LNCaP clone FGC (cell line): ENCODE data around the gene EVI5L.

Source experiments
- DNase-seq: peaks from one replicate; pipeline ENCODE4 v3.0.0-alpha.2; 2011; ENCODE audit warnings: low read depth
- H3K4me3 ChIP-seq: 2 replicates; pipeline ENCODE4 v1.5.1; 2011; ENCODE audit warnings: mild to moderate bottlenecking, low read depth, low read length, control low read depth
- TF ChIP-seq, protein P1 (sequence below): IDR thresholded peaks from 2 replicates; pipeline ENCODE4 v1.5.1; 2012; ENCODE audit warnings: mild to moderate bottlenecking; ENCODE audit not compliant: control insufficient read depth, insufficient read depth; ENCODE audit errors: extremely low read depth

Gene EVI5L

DNA sequence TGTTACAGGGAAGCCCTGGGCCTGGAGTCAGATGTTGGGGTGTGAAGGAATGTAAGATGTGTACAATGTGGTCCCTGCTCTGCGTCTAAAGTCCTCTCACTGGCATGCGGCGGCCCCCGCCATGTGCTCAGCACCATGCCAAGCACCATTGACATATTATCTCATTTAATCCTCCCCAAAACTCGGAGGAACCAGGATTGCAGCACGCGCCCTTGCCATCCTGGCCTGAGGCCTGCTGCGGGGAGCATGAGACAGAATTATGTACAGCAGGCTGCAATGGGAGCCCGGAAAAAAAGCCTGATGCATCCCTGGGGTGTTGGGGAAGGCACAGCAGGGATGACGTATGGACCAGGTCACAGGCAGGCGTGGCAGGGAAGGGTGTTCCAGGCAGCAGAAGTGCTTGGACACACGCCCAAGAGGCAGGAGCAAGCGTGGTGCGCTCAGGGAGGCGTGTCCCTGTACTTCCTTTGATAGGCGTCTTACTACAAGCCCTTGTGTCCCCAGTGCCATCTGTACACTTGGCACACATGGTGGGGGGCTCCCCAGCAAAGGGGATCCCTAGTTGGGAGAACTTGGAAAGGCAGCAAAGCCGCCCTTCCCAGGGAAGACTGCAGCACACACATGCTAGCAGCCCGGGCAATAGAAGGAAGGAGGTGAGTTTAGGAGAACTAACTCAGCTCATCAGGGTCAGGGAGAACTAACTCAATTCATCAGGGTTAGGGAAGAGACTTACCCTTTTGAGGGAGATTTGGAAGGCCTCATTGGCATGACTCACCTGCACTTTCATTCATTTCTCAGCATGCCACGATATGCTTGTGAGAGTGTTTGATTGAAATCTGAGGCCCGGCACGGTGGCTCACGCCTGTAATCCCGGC, 3.4 kb downstream of the EVI5L start:
- TF ChIP-seq, protein P1, sequence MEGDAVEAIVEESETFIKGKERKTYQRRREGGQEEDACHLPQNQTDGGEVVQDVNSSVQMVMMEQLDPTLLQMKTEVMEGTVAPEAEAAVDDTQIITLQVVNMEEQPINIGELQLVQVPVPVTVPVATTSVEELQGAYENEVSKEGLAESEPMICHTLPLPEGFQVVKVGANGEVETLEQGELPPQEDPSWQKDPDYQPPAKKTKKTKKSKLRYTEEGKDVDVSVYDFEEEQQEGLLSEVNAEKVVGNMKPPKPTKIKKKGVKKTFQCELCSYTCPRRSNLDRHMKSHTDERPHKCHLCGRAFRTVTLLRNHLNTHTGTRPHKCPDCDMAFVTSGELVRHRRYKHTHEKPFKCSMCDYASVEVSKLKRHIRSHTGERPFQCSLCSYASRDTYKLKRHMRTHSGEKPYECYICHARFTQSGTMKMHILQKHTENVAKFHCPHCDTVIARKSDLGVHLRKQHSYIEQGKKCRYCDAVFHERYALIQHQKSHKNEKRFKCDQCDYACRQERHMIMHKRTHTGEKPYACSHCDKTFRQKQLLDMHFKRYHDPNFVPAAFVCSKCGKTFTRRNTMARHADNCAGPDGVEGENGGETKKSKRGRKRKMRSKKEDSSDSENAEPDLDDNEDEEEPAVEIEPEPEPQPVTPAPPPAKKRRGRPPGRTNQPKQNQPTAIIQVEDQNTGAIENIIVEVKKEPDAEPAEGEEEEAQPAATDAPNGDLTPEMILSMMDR: no peak
- no peak overlapping the region for H3K4me3 ChIP-seq
- DNase-seq: peak; percentile 72

DNA sequence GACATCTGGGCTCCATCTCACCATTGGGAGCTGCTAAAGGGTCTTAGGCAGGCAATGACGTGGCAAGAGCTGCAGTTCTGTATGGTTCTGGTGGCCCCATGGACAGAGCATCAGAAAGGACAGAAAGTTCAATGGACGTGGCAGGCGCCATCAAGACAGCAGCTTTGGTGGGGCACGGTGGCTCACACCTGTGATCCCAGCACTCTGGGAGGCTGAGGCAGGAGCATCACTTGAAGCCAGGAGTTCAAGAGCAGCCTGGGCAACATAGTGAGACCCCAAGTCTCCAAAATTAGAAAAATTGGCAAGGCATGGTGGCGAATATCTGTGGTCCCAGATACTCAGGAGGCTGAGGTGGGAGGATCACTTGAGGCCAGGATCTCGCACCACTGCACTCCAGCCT, 9.5 kb downstream of the EVI5L start:
- no peak for DNase-seq
- TF ChIP-seq, protein P1: no peak
- H3K4me3 ChIP-seq: no peak overlapping the region

DNA sequence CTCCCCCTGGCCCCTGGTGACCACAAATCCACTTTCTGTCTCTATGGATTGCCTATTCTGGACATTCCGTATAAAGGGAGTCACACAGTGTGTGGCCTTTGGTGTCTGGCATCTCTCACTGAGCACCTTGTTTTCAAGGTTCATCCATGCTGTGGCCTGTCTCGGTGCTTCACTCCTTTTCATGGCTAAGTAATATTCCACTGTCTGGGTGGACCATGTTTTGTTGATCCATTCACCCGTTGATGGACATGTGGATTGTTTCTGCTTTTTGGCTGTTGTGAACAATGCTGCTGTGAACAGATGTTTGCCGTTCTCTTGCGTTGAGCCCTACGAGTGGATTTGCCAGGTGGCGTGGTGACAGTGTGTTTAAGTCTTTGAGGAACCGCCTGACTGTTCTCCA, 10.6 kb downstream of the EVI5L start:
- DNase-seq: no peak
- H3K4me3 ChIP-seq: no peak overlapping the region
- TF ChIP-seq, protein P1: no peak

DNA sequence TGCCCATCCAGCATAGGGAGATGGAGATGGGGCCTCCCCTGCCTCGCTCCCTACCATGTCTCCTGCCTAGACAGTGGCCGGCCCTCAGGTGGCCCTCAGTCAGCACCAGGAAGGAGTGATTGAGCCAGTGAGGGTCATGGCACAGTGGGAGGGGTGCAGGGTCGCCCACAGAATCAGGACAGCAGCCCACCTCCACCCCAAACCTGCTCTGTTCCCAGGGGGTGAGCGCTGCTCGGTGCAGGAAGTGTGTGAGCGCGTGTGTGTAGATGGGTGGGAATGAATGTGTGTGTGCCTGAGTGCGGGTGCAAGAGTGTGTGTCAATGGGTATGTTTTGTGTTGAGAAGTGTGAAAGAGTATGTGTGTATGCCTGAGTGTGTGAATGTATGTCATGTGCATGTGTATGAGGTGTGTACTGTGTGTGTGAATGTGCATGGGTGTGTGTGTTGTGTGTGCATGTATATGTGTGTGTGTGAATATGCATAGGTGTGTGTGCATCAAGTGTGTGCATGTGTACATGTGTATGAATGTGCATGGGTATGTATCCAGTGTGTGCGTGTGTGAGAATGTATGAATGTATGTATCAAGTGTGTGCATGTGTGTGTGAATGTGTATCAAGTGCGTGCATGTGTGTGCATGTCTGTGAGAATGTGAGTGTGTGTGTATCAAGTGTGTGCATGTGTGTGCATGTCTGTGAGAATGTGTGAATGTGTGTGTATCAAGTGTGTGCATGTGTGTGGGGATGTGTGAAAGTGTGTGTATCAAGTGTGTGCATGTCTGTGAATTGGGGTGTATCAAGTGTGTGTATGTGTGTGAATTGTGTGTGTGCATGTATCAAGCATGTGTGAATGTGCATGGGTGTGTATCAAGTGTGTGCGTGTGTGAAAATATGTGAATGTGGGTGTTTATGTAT, 12.0 kb downstream of the EVI5L start:
- no peak overlapping the region for H3K4me3 ChIP-seq
- TF ChIP-seq, protein P1: no peak
- DNase-seq: no peak

DNA sequence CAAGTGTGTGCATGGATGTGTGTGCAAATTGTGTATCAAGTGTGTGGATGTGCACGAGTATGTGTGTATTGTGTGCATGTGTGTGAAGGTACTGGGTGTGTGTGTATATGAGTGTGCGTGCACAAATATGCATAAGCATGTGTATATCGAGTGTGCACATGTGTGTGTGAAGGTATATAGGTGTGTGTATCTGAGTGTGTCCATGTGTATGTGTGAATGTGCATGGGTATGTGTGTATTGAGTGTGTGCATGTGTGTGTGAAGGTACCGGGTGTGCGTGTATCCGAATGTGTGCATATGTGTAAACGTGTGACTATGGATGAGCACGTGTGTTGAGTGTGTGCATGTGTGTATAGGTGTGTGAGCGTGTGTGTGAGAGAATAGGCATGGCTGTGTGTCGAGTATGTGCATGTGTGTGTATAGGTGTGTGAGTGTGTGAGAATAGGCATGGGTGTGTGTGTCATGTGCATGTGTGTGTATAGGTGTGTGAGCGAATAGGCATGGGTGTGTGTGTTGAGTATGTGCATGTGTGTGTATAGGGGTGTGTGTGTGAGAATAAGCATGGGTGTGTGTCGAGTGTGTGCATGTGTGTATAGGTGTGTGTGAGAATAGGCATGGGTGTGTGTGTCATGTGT, 12.8 kb downstream of the EVI5L start:
- TF ChIP-seq, protein P1: no peak
- no peak overlapping the region for H3K4me3 ChIP-seq
- no peak for DNase-seq

DNA sequence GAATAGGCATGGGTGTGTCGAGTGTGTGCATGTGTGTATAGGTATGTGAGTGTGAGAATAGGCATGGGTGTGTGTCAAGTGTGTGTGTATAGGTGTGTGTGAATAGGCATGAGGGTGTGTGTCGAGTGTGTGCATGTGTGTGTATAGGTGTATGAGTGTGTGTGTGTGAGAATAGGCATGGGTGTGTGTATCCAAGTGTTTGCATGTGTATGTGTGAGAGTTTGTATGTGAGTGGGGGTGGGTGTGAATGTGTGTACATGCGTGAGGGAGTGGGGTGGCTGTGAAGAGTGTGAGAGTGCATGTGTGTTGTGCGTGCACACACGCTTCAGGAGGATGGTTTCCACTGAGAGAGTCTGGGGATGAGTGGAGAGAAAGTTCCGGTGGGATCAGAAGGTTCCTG, 13.5 kb downstream of the EVI5L start:
- no peak for DNase-seq
- TF ChIP-seq, protein P1: no peak

More for the DNA sequence above, 13.5 kb downstream of the EVI5L start:
- H3K4me3 ChIP-seq: no peak overlapping the region
